ENCODE data around the gene LIX1L.
A peak's percentile ranks its signal among the peaks of the same experiment; 100 is the strongest.

LIX1L gene

DNA sequence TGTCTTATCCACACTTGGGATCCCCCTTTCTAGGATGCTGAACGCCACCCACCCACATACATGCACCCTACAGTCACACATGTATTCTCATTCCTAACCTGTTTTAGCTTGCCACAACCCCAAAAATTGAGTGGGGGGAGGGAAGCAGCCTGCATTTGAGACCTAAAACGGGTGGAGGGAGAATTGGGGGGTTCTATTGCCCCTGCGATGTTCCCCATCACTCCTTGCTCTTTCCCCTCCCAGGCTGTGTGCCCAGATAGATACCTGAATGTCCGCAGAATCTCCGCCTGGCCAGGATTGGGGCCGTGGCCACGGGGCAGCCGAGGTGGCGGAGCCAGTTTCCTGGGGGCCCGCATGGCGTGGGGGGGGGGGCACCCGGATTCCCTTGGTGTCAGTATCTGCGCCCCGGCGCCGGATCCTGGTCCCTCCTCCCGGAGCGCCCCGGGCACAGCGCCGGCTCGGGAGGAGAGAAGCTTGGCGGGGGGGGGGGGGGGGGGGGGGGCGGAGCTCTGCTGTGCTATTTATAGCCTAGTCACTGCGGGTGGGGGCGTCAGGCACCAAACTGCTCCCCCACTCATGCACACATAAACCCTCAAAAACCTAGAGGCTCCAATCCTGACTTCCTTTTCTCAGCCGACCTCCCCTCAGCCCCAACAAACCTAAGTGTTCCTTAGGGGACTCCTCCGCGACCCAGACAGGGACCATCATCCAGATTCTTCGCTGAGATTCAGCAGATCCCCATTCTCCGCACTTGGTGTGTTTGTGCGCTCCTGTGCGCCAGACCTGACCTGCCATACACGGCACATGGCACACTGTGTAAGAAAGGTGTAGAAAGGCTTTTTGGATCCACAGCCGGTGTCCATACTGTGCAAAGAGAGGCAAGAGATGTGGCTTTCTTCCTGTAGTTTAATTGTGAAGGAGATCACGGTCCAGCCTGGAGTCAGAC is 4.6 kb upstream of the LIX1L start:
- TF ChIP-seq, protein P1, sequence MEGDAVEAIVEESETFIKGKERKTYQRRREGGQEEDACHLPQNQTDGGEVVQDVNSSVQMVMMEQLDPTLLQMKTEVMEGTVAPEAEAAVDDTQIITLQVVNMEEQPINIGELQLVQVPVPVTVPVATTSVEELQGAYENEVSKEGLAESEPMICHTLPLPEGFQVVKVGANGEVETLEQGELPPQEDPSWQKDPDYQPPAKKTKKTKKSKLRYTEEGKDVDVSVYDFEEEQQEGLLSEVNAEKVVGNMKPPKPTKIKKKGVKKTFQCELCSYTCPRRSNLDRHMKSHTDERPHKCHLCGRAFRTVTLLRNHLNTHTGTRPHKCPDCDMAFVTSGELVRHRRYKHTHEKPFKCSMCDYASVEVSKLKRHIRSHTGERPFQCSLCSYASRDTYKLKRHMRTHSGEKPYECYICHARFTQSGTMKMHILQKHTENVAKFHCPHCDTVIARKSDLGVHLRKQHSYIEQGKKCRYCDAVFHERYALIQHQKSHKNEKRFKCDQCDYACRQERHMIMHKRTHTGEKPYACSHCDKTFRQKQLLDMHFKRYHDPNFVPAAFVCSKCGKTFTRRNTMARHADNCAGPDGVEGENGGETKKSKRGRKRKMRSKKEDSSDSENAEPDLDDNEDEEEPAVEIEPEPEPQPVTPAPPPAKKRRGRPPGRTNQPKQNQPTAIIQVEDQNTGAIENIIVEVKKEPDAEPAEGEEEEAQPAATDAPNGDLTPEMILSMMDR (IDR thresholded peaks at IDR 0.05; ENCODE audit: insufficient read depth, low read depth, low read length, missing control alignments): no peak
- peak overlapping the region; percentile 52 for H3K4me3 ChIP-seq (ENCODE audit: low read depth, low read length)
- no peak for DNase-seq (ENCODE audit: low read depth)

DNA sequence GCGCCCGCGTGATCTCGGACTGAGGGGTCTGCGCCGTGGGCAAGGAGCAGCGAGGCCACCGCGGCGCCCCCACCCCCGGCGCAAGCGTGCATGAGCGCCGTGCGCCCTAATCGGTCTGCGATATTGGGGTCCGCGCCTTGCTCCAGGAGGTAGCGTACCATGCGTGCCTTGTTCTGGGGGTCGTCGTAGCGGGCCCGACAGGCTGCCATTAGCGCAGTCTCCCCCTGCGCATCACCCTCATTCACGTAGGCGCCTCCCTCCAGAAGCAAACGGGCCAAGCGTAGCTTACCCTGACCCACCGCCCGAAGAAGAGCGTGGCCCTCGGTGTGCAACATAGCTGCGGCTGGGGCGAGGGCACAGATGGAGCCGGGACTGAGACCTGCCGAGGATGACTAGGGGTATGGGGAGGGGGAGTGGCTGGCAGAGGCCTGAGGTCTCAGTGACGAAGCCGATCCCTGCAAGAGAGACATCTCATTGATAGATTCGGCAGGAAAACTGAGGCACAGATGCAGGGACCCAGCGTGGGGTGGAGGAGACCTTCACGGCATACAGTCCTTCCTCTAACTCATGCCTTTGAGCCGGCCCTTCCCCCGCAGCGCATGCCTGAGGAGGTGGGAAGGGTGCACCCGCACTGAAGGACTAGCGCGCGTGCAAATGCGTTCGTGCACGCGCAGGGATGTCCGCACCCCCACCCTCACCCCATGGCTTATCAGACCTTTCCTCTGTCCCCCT is 3.8 kb upstream of the LIX1L start:
- DNase-seq (ENCODE audit: low read depth): peak; percentile 25
- TF ChIP-seq, protein P1 (IDR thresholded peaks at IDR 0.05; ENCODE audit: insufficient read depth, low read depth, low read length, missing control alignments): no peak
- peak overlapping the region; percentile 52 for H3K4me3 ChIP-seq (ENCODE audit: low read depth, low read length)

DNA sequence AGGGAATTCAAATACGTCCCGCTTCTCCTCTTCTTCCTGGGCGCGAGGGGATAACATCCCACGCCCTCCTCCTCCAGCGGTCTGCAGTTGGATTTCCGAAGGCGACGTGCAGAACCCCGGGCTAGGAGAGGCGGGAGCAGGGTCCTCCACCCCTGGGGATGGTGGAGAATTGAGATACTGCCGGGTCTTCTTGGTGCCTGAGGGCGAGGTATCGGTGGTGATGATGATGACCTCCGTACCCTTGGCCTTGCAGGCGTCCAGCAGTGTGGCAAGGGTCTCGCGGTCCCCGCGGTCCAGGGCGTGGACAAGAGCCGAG is 3.2 kb upstream of the LIX1L start:
- TF ChIP-seq, protein P1 (IDR thresholded peaks at IDR 0.05; ENCODE audit: insufficient read depth, low read depth, low read length, missing control alignments): no peak
- DNase-seq (ENCODE audit: low read depth): no peak
- H3K4me3 ChIP-seq (ENCODE audit: low read depth, low read length): peak overlapping the region; percentile 52

DNA sequence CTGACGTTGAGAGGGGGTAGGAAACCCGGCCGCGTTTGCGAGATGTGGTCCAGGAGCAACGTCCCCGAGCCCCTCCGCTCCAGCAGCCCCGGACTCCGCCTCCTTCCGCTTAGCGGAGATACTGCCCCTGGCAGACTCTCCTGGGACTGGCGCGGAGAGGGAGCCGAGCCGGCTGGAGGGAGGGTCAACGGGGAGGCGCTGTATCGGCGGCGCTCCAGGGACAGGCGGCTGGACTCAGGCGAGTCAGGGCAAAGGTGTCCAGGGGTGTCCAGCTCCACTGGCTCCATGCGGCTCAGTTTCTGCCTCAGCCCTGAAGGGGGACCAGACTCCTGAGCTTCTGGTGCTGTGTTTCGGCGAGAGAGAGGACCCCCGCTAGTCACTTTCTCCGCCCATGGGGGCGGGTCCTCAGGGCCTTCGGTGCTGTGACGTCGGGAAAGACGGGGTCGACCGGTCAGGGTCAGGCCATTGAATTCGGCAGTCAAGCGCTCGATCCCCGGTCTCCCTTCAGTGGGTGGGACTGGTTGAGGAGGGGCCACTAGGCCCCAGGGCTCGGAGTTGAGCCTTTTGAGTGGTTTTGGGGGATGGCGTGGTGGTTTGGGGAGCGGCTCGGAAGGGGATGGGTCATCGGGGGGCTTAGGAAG is 2.8 kb upstream of the LIX1L start:
- TF ChIP-seq, protein P1 (IDR thresholded peaks at IDR 0.05; ENCODE audit: insufficient read depth, low read depth, low read length, missing control alignments): no peak
- H3K4me3 ChIP-seq (ENCODE audit: low read depth, low read length): peak overlapping the region; percentile 52
- peak; percentile 41 for DNase-seq (ENCODE audit: low read depth)

DNA sequence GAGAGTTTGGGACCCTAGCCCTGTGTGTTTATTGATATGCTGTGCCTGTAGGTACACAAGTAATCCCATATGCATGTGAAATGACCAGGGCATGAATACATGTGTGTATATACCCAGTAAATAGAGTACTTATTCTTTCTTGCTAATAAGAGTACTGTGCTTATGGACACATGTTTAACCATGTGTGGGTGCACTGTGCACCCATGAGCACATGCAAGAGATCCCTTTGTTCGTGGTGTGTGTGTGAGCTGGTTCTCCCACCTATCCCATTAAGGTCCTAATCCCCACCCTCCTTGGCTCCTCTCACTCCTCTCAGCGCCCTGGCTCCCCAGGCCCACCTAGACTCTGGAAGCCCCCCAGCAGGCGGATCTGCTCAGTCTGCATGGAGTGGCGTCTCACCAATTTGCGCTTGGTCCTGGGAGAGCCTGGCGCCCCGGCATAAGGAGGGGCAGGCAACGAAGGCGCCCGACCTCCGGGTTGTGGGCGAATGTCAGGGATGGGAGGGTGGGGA is 2.2 kb upstream of the LIX1L start:
- peak overlapping the region; percentile 52 for H3K4me3 ChIP-seq (ENCODE audit: low read depth, low read length)
- TF ChIP-seq, protein P1 (IDR thresholded peaks at IDR 0.05; ENCODE audit: insufficient read depth, low read depth, low read length, missing control alignments): no peak
- DNase-seq (ENCODE audit: low read depth): no peak

DNA sequence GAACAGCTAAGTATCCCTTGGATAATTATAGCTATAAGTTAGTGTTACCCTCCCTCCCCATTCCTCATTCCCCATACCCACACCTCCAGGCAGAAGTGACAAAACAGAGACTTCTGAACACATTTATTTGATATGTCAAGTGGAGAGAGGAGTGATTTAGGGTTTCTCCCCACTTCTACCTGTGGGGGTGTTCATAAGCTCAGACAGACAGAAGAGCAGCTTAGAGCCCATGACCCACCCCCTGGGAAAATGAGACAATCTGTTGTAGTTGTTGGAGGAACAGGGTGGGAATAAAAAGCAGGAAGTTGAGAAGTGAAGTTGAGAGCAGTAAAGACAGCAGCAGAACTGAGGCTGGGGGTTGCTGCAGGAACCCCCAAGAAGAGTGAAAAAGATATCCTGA is 1.5 kb upstream of the LIX1L start:
- no peak for DNase-seq (ENCODE audit: low read depth)
- TF ChIP-seq, protein P1 (IDR thresholded peaks at IDR 0.05; ENCODE audit: insufficient read depth, low read depth, low read length, missing control alignments): no peak
- H3K4me3 ChIP-seq (ENCODE audit: low read depth, low read length): no peak overlapping the region
